Measurements from ENCODE around the gene SLC9A9.

SLC9A9 gene

DNA sequence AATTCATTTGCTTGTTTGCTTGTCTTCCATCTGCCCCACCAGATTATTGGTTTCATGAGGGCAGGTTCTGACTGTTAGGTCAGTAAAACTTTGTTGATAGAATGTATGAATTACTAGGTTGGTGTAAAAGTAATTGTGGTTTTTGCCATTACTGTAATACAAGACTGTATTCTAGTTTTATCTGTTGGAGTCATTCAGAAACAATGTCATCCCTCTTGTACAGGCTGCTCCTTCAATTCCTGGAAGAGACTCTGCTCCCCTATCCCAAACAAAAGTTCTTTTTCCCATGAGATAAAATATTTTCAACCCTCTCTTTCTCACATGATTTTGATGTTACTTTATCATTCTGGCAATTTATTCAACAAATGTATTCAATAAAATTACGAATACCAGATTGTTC is 613.7 kb downstream of the SLC9A9 start:
- Histone ChIP-seq H3K4me3 (ENCODE audit: low read depth in 1 of 2, low read length in 2 of 2) (no peak overlapping the region), H3K9me3 (ENCODE audit: control insufficient read depth in 1 of 2, low read length in 2 of 2) (no peaks in the 10 kb centered on the region), H3K4me1 (ENCODE audit: control insufficient read depth in 1 of 2, insufficient read depth in 2 of 2, low read length in 2 of 2) (no peaks in the 10 kb centered on the region), H3K36me3 (ENCODE audit: control insufficient read depth in 1 of 2, insufficient read depth in 2 of 2, low read length in 2 of 2) (no peaks in the 10 kb centered on the region), H3K27ac (ENCODE audit: low read length) (no peak overlapping the region), H3K27me3 (ENCODE audit: low read depth, low read length) (no peaks in the 10 kb centered on the region)

DNA sequence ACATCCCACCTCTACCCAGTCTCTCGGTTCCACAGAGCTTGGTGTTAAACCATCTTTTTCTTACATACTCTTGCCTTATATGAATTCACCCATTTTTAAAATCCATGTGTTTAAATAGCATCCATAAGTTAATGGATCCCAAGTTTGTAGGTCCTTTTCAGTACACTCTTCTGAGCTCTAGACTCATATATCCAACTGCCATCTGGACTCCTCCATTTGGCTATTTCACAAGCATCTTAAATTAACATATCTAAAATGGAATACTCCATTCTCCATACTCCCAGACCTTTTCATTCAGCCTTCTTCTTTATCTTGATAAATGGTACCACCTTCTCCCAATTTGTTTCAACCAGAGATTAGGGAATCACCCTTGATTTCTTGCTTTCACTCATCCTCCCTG is 615.3 kb downstream of the SLC9A9 start:
- Histone ChIP-seq H3K4me1 (ENCODE audit: control insufficient read depth in 1 of 2, insufficient read depth in 2 of 2, low read length in 2 of 2) (no peaks in the 10 kb centered on the region), H3K4me3 (ENCODE audit: low read depth in 1 of 2, low read length in 2 of 2) (no peak overlapping the region), H3K27ac (ENCODE audit: low read length) (no peak overlapping the region), H3K36me3 (ENCODE audit: control insufficient read depth in 1 of 2, insufficient read depth in 2 of 2, low read length in 2 of 2) (no peaks in the 10 kb centered on the region), H3K9me3 (ENCODE audit: control insufficient read depth in 1 of 2, low read length in 2 of 2) (no peaks in the 10 kb centered on the region), H3K27me3 (ENCODE audit: low read depth, low read length) (no peaks in the 10 kb centered on the region)

DNA sequence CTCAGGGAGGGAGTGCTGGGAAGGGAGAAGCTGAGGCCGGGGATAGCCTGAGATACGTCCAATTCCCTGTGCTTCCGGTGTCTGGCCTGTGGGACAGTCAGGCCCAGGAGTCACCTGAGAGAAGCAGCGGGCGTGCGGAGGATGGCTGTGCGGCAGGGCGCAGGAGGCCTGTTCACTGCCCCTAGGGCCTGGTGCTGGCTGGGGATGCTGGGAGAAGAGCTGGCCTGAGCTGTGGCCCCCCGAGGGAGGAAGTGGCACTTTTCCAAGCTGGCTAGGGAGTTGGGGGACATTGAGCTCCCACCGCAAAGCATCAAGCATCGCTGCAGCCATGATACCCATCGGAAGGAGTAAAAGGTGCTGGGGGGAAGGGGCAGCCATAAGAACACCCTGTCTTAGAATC is 619.9 kb downstream of the SLC9A9 start:
- Histone ChIP-seq H3K4me1 (ENCODE audit: control insufficient read depth in 1 of 2, insufficient read depth in 2 of 2, low read length in 2 of 2) (no peaks in the 10 kb centered on the region), H3K27me3 (ENCODE audit: low read depth, low read length) (no peaks in the 10 kb centered on the region), H3K27ac (ENCODE audit: low read length) (no peak overlapping the region), H3K9me3 (ENCODE audit: control insufficient read depth in 1 of 2, low read length in 2 of 2) (no peaks in the 10 kb centered on the region), H3K4me3 (ENCODE audit: low read depth in 1 of 2, low read length in 2 of 2) (no peak overlapping the region), H3K36me3 (ENCODE audit: control insufficient read depth in 1 of 2, insufficient read depth in 2 of 2, low read length in 2 of 2) (no peaks in the 10 kb centered on the region)

DNA sequence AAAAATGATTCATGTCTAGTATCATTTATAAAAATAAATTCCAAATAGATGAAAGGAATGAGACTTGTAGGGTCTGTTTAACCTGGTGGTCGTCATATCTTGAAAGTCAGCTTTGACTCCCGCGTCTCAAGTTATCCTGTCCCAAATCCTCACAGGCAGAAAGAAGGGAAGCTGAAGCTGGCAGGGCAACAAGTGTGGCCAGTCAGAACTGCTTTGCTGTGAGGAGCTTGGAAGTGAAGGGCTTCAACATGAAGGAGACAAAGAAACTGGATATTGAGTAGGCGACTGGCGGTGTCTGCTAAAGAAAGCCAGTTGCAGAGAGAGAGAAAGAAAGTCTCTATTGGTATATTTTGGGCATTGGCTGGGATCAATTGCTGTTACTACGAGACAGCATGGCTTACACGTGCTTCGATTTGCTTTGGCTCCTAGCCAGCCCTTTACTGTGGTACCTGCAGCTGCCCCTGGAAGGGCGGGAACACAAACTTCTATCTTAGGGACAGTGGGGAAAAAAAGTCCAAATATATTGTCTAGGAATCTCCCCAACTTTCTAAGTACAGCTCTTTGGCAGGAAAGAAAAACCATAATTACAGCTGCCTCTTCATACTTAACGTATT is 621.5 kb downstream of the SLC9A9 start:
- no peak overlapping the region for H3K4me3 ChIP-seq (ENCODE audit: low read depth in 1 of 2, low read length in 2 of 2)
- H3K27me3 ChIP-seq (ENCODE audit: low read depth, low read length): no peaks in the 10 kb centered on the region
- no peaks in the 10 kb centered on the region for H3K4me1 ChIP-seq (ENCODE audit: control insufficient read depth in 1 of 2, insufficient read depth in 2 of 2, low read length in 2 of 2)
- no peaks in the 10 kb centered on the region for H3K9me3 ChIP-seq (ENCODE audit: control insufficient read depth in 1 of 2, low read length in 2 of 2)
- H3K27ac ChIP-seq (ENCODE audit: low read length): no peak overlapping the region
- no peaks in the 10 kb centered on the region for H3K36me3 ChIP-seq (ENCODE audit: control insufficient read depth in 1 of 2, insufficient read depth in 2 of 2, low read length in 2 of 2)

DNA sequence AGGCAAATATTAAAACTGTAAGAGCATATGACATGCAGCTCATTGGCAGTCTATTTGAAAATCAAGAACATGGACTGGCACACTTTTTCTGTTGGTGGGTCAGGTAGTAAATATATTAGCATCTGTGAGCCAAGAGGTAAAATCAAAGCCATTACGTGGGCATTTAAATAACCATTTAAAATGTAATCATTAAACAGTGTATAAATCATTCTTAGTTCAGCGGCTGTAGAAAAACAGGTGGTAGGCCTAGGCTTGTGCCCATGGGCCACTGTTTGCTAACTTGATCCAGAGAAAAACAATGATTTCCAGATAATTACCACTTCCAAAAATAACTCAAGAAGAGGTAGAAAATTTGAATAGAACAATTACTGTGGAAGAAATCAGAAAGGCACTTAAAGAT is 623.6 kb downstream of the SLC9A9 start:
- no peaks in the 10 kb centered on the region for H3K27me3 ChIP-seq (ENCODE audit: low read depth, low read length)
- H3K27ac ChIP-seq (ENCODE audit: low read length): no peak overlapping the region
- no peaks in the 10 kb centered on the region for H3K4me1 ChIP-seq (ENCODE audit: control insufficient read depth in 1 of 2, insufficient read depth in 2 of 2, low read length in 2 of 2)
- H3K4me3 ChIP-seq (ENCODE audit: low read depth in 1 of 2, low read length in 2 of 2): no peak overlapping the region
- H3K36me3 ChIP-seq (ENCODE audit: control insufficient read depth in 1 of 2, insufficient read depth in 2 of 2, low read length in 2 of 2): no peaks in the 10 kb centered on the region
- H3K9me3 ChIP-seq (ENCODE audit: control insufficient read depth in 1 of 2, low read length in 2 of 2): no peaks in the 10 kb centered on the region

DNA sequence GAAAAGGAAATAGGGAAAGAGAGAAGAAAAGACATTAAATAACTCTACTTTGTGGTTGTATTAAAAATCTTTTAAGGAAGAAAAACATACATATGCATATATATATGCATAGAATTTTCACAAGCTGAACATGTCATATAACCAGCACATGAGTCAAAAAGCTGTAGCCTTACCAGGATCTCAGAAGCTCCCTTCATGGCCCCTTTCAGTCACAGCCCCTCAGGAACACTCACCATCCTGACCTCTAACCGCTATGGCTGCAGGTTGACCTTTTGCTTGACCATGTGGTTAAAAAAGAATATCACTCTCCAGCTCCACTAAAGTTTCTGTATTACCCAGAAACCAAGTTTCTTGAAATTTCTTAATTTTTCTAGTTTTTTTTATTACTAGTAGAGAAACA is 625.3 kb downstream of the SLC9A9 start:
- no peaks in the 10 kb centered on the region for H3K27me3 ChIP-seq (ENCODE audit: low read depth, low read length)
- H3K4me3 ChIP-seq (ENCODE audit: low read depth in 1 of 2, low read length in 2 of 2): no peak overlapping the region
- H3K27ac ChIP-seq (ENCODE audit: low read length): no peak overlapping the region
- no peaks in the 10 kb centered on the region for H3K4me1 ChIP-seq (ENCODE audit: control insufficient read depth in 1 of 2, insufficient read depth in 2 of 2, low read length in 2 of 2)
- no peaks in the 10 kb centered on the region for H3K36me3 ChIP-seq (ENCODE audit: control insufficient read depth in 1 of 2, insufficient read depth in 2 of 2, low read length in 2 of 2)
- H3K9me3 ChIP-seq (ENCODE audit: control insufficient read depth in 1 of 2, low read length in 2 of 2): no peaks in the 10 kb centered on the region

DNA sequence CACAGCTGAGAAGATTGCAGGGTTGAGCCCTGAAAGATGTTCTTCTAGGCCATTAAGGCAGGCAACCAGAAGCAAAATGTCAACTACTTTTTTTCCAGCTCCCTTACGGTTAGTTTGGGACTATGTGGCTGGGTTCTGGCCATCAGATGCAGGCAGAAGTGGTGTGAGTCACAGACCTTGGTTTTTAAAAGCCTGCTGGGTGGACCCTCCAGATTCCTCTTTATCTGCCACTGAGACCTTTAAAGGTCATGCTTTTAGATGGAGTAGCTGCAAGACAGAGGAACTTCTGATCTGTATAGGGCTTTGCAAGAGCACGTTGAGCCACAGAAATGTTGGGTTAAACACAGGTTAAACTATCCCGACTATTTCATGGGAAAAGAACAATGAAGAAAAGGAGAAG is 625.8 kb downstream of the SLC9A9 start:
- H3K4me1 ChIP-seq (ENCODE audit: control insufficient read depth in 1 of 2, insufficient read depth in 2 of 2, low read length in 2 of 2): no peaks in the 10 kb centered on the region
- H3K36me3 ChIP-seq (ENCODE audit: control insufficient read depth in 1 of 2, insufficient read depth in 2 of 2, low read length in 2 of 2): no peaks in the 10 kb centered on the region
- no peak overlapping the region for H3K4me3 ChIP-seq (ENCODE audit: low read depth in 1 of 2, low read length in 2 of 2)
- no peak overlapping the region for H3K27ac ChIP-seq (ENCODE audit: low read length)
- no peaks in the 10 kb centered on the region for H3K27me3 ChIP-seq (ENCODE audit: low read depth, low read length)
- no peaks in the 10 kb centered on the region for H3K9me3 ChIP-seq (ENCODE audit: control insufficient read depth in 1 of 2, low read length in 2 of 2)

DNA sequence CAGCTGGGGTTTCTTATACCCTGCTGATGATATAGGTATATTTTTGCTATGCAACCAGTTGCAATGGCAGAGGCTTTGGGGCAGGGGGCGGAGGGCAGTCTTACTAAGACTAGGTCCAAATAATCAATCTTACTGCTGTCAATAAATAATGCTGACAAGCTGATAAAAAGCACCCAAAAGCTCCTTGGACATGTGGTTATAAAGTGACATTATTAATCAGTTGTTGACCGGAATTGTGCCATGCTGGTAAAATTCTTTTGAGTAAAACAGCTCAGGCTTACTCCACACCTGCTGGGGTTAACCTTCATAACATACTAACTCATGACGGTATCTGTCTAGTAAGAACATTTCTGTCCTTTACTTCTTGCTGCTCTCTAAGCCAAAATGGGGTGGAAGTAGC is 626.8 kb downstream of the SLC9A9 start:
- no peaks in the 10 kb centered on the region for H3K9me3 ChIP-seq (ENCODE audit: control insufficient read depth in 1 of 2, low read length in 2 of 2)
- H3K36me3 ChIP-seq (ENCODE audit: control insufficient read depth in 1 of 2, insufficient read depth in 2 of 2, low read length in 2 of 2): no peaks in the 10 kb centered on the region
- H3K27ac ChIP-seq (ENCODE audit: low read length): no peak overlapping the region
- H3K4me3 ChIP-seq (ENCODE audit: low read depth in 1 of 2, low read length in 2 of 2): no peak overlapping the region
- H3K27me3 ChIP-seq (ENCODE audit: low read depth, low read length): no peaks in the 10 kb centered on the region
- peaks cover 0 to 2% of the 10 kb centered on the region in 2 donors for H3K4me1 ChIP-seq (ENCODE audit: control insufficient read depth in 1 of 2, insufficient read depth in 2 of 2, low read length in 2 of 2)

DNA sequence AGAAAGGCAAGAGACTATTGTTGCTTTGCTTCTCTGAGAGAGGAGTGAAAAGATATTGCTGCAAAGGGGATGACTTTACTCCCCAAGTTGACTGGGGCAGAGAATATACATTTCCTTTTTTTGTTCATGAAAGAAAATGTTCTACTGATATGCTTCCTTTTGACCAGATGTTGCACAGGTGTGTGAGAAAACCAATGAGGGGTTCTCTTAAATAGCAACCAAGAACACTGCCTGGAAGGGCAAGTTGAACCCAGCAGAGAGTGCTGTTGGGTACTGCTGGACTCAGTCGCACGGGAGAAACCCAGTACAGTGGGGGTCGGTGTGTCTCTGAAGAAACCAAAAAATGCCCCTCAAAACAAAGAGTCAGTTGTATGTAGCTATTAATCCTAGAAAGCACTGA is 627.5 kb downstream of the SLC9A9 start:
- Histone ChIP-seq H3K36me3 (ENCODE audit: control insufficient read depth in 1 of 2, insufficient read depth in 2 of 2, low read length in 2 of 2) (no peaks in the 10 kb centered on the region), H3K27me3 (ENCODE audit: low read depth, low read length) (no peaks in the 10 kb centered on the region), H3K4me3 (ENCODE audit: low read depth in 1 of 2, low read length in 2 of 2) (no peak overlapping the region), H3K4me1 (ENCODE audit: control insufficient read depth in 1 of 2, insufficient read depth in 2 of 2, low read length in 2 of 2) (peaks cover 0 to 4% of the 10 kb centered on the region in 2 donors), H3K27ac (ENCODE audit: low read length) (no peak overlapping the region), H3K9me3 (ENCODE audit: control insufficient read depth in 1 of 2, low read length in 2 of 2) (no peaks in the 10 kb centered on the region)

DNA sequence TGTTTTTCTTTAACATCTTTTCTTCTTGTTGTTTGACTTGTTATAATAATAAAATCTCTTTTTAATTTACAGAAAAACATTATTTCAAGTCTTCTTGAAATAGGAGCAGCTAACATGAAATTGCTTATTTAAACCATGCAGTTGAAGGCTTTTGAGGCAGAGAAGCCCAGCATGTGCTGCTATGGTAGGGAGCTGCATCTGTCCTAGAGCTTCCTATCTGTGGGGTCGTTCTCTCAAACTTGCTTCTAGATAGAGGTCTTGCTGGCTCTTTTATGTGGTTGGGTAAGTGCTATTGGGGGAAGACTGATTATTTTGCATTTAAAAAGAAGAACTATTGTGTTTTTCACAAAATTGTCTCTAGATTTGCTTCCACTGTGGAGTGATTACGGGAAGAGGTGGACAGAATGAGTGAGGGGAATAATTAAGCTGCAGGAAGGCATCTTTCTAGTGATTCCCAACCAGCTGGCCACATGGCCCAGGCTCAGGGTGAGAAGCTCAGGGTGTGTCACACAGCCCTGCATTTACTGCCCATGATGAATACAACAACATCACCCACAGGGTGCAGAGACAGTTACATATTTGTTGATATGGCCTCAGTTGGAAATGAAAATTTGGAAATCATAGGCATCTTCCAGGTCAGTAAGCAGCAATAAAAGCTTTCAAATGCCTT is 630.0 kb downstream of the SLC9A9 start:
- Histone ChIP-seq H3K27ac (ENCODE audit: low read length) (no peak overlapping the region), H3K4me3 (ENCODE audit: low read depth in 1 of 2, low read length in 2 of 2) (no peak overlapping the region), H3K27me3 (ENCODE audit: low read depth, low read length) (no peaks in the 10 kb centered on the region), H3K4me1 (ENCODE audit: control insufficient read depth in 1 of 2, insufficient read depth in 2 of 2, low read length in 2 of 2) (peaks cover 0 to 4% of the 10 kb centered on the region in 2 donors), H3K9me3 (ENCODE audit: control insufficient read depth in 1 of 2, low read length in 2 of 2) (no peaks in the 10 kb centered on the region), H3K36me3 (ENCODE audit: control insufficient read depth in 1 of 2, insufficient read depth in 2 of 2, low read length in 2 of 2) (no peaks in the 10 kb centered on the region)

DNA sequence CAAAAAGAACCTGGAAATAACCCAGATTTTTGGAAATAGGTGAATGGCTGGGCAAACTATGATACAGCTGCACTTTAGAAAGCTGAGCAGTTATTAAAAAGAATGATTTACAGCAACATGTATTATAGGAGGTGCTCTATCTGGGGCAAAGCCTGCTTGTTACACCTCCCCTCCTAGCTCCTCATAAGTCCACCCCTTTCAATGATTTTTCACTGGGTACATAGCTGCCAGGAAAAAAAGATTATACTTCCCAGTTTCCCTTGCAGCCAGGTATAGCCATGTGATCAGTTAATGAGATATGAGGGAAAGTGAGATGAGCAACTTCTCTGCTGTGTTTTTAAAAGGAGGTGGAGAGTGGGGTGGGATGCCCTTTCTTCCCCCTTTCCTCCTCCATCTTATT is 631.0 kb downstream of the SLC9A9 start:
- no peaks in the 10 kb centered on the region for H3K27me3 ChIP-seq (ENCODE audit: low read depth, low read length)
- H3K36me3 ChIP-seq (ENCODE audit: control insufficient read depth in 1 of 2, insufficient read depth in 2 of 2, low read length in 2 of 2): no peaks in the 10 kb centered on the region
- peaks cover 0 to 4% of the 10 kb centered on the region in 2 donors for H3K4me1 ChIP-seq (ENCODE audit: control insufficient read depth in 1 of 2, insufficient read depth in 2 of 2, low read length in 2 of 2)
- peak overlapping the region in 1 of 2 donors; percentile 22 for H3K4me3 ChIP-seq (ENCODE audit: low read depth in 1 of 2, low read length in 2 of 2)
- no peak overlapping the region for H3K27ac ChIP-seq (ENCODE audit: low read length)
- H3K9me3 ChIP-seq (ENCODE audit: control insufficient read depth in 1 of 2, low read length in 2 of 2): no peaks in the 10 kb centered on the region

DNA sequence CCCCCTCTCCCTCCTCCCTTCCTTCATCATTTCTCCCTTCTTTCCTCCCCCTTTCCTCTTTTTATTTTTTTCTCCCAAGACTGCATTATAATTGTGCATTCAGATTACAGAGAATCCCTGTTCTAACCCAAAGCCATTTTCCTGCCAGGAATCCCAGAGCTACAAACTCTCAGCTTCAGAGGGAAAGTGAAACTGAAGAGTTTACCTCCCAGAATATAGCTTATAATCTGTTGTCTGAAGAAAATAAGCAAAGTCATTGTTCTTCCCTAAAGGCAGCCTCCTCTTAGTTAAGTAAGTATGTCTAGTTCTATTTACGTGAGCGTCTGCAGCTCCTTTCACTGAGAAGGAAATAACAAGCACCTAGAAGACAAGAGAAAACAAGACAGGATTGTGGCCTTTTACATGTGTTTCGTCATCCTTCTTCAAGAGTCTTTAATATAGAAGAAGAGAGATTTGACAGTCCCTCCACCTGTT is 631.5 kb downstream of the SLC9A9 start:
- Histone ChIP-seq H3K4me3 (ENCODE audit: low read depth in 1 of 2, low read length in 2 of 2) (peak overlapping the region in 1 of 2 donors; percentile 22), H3K4me1 (ENCODE audit: control insufficient read depth in 1 of 2, insufficient read depth in 2 of 2, low read length in 2 of 2) (peaks cover 0 to 4% of the 10 kb centered on the region in 2 donors), H3K9me3 (ENCODE audit: control insufficient read depth in 1 of 2, low read length in 2 of 2) (no peaks in the 10 kb centered on the region), H3K27me3 (ENCODE audit: low read depth, low read length) (no peaks in the 10 kb centered on the region), H3K27ac (ENCODE audit: low read length) (no peak overlapping the region), H3K36me3 (ENCODE audit: control insufficient read depth in 1 of 2, insufficient read depth in 2 of 2, low read length in 2 of 2) (no peaks in the 10 kb centered on the region)
